Loucy (cell line): ENCODE data around the gene TMEM196.

ENCODE experiments used
- H2AFZ ChIP-seq: fragments of 200-600 bp; sonication (generic); 2 replicates; pipeline ENCODE4 v1.6.0; 2016; ENCODE audit warnings: antibody characterized with exemption, mild to moderate bottlenecking, low read length, moderate library complexity
- H3F3A ChIP-seq: fragments of 200-600 bp; 2 replicates; pipeline ENCODE4 v1.6.0; 2016; ENCODE audit warnings: antibody characterized with exemption, low read depth, mild to moderate bottlenecking
- H3K27me3 ChIP-seq: fragments of 200-600 bp; sonication (generic); 2 replicates; pipeline ENCODE4 v1.6.1; 2014; ENCODE audit warnings: low read length, mild to moderate bottlenecking; ENCODE audit not compliant: insufficient read depth, poor library complexity, severe bottlenecking
- H3K36me3 ChIP-seq: fragments of 200-600 bp; sonication (generic); 2 replicates; pipeline ENCODE4 v1.6.1; 2016; ENCODE audit warnings: low read length; ENCODE audit not compliant: insufficient read depth
- H3K4me1 ChIP-seq: fragments of 200-600 bp; sonication (generic); 2 replicates; pipeline ENCODE4 v1.5.1; 2014; ENCODE audit warnings: low read length, mild to moderate bottlenecking; ENCODE audit not compliant: insufficient read depth, poor library complexity, severe bottlenecking
- H3K4me2 ChIP-seq: fragments of 200-600 bp; sonication (generic); 2 replicates; pipeline ENCODE4 v1.6.0; 2014; ENCODE audit warnings: antibody characterized with exemption, low read length, low read depth, mild to moderate bottlenecking; ENCODE audit not compliant: poor library complexity, severe bottlenecking
- H3K4me3 ChIP-seq: fragments of 200-600 bp; sonication (generic); 2 replicates; pipeline ENCODE4 v1.5.1; 2014; ENCODE audit warnings: low read length, mild to moderate bottlenecking, mixed read lengths; ENCODE audit not compliant: poor library complexity, severe bottlenecking
- H3K79me2 ChIP-seq: fragments of 200-600 bp; sonication (generic); 2 replicates; pipeline ENCODE4 v1.6.1; 2014; ENCODE audit warnings: low read length; ENCODE audit not compliant: insufficient read depth
- H3K9ac ChIP-seq: fragments of 200-600 bp; sonication (generic); 2 replicates; pipeline ENCODE4 v1.6.0; 2014; ENCODE audit warnings: mild to moderate bottlenecking, low read depth, low read length, moderate library complexity; ENCODE audit not compliant: poor library complexity, severe bottlenecking
- H3K9me2 ChIP-seq: fragments of 200-600 bp; sonication (generic); replicated peaks from 2 replicates; pipeline ENCODE4 v1.6.1; 2016; ENCODE audit warnings: low read depth, low read length, mixed read lengths
- H3K9me3 ChIP-seq: fragments of 200-600 bp; sonication (generic); 2 replicates; pipeline ENCODE4 v1.6.1; 2014; ENCODE audit warnings: mild to moderate bottlenecking, antibody characterized with exemption, low read length, low read depth; ENCODE audit not compliant: insufficient read depth
- H4K20me1 ChIP-seq: fragments of 200-600 bp; sonication (generic); 2 replicates; pipeline ENCODE4 v1.6.0; 2014; ENCODE audit warnings: antibody characterized with exemption, low read length, mild to moderate bottlenecking; ENCODE audit not compliant: insufficient read depth, poor library complexity, severe bottlenecking
- EZH2phosphoT487 ChIP-seq: fragments of 200-600 bp; IDR thresholded peaks from 2 replicates; pipeline ENCODE4 v1.6.1; 2018; ENCODE audit warnings: antibody characterized with exemption, mild to moderate bottlenecking, moderate library complexity, borderline replicate concordance
- TF ChIP-seq, protein P1 (sequence below): fragments of 200-600 bp; sonication (generic); conservative IDR thresholded peaks from 2 replicates; pipeline ENCODE4 v1.5.1; 2014; ENCODE audit warnings: mild to moderate bottlenecking, antibody characterized with exemption, low read length

Gene TMEM196

DNA sequence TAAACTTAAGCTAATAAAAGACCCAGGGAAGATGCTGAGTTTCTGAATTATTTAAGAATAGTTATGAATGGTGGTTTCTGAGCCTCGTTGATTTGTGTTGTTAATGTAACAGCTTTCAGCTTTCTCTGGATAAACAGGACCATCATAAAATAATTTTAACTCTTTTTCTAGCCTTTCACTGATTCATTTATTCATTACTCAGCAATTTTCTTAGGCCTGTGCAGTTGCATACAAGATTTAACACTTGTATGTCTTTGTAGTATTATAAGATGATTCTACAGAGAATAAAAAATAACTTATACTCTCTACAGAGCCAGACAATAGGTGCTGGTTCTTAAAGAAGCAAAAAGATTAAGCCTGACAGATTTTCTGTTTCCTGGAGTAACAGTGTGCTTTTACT, 29.3 kb downstream of the TMEM196 start:
- no peak overlapping the region for H3K4me2 ChIP-seq
- TF ChIP-seq EZH2phosphoT487: no peak
- TF ChIP-seq, protein P1, sequence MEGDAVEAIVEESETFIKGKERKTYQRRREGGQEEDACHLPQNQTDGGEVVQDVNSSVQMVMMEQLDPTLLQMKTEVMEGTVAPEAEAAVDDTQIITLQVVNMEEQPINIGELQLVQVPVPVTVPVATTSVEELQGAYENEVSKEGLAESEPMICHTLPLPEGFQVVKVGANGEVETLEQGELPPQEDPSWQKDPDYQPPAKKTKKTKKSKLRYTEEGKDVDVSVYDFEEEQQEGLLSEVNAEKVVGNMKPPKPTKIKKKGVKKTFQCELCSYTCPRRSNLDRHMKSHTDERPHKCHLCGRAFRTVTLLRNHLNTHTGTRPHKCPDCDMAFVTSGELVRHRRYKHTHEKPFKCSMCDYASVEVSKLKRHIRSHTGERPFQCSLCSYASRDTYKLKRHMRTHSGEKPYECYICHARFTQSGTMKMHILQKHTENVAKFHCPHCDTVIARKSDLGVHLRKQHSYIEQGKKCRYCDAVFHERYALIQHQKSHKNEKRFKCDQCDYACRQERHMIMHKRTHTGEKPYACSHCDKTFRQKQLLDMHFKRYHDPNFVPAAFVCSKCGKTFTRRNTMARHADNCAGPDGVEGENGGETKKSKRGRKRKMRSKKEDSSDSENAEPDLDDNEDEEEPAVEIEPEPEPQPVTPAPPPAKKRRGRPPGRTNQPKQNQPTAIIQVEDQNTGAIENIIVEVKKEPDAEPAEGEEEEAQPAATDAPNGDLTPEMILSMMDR: no peak
- H3K4me3 ChIP-seq: no peak overlapping the region
- no peaks in the 10 kb centered on the region for H4K20me1 ChIP-seq
- no peaks in the 10 kb centered on the region for H3K9me3 ChIP-seq
- H3K27me3 ChIP-seq: no peaks in the 10 kb centered on the region
- H3K36me3 ChIP-seq: no peaks in the 10 kb centered on the region
- H2AFZ ChIP-seq: no peak overlapping the region
- H3K4me1 ChIP-seq: no peaks in the 10 kb centered on the region
- H3K9me2 ChIP-seq: no peaks in the 10 kb centered on the region
- H3K9ac ChIP-seq: no peak overlapping the region
- no peaks in the 10 kb centered on the region for H3K79me2 ChIP-seq
- no peaks in the 10 kb centered on the region for H3F3A ChIP-seq

DNA sequence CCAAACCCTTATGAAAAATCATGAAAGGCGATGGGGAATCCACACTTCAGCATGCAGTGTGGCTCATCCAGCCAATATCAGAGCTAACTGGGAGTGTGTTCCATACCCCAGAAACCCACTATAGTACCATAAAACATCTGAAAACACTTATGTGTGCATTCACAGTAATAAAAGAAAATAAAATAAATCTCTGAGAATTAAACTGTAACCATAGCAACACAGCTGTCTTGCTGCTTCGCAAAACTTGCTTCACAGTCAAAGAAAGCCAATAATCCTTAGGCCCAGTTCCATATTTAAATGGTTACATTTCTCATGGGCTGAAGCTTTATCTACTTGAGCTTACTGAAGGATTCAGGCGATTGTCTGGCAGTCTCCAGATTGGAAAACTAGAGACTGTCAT, 44.7 kb downstream of the TMEM196 start:
- no peak overlapping the region for H3K9ac ChIP-seq
- H3K9me3 ChIP-seq: no peaks in the 10 kb centered on the region
- no peak overlapping the region for H3K4me2 ChIP-seq
- no peaks in the 10 kb centered on the region for H3K36me3 ChIP-seq
- TF ChIP-seq, protein P1: no peak
- no peak for TF ChIP-seq EZH2phosphoT487
- no peaks in the 10 kb centered on the region for H3K27me3 ChIP-seq
- H3K9me2 ChIP-seq: no peaks in the 10 kb centered on the region
- no peaks in the 10 kb centered on the region for H3F3A ChIP-seq
- H2AFZ ChIP-seq: no peak overlapping the region
- H3K4me3 ChIP-seq: no peak overlapping the region
- H3K4me1 ChIP-seq: no peaks in the 10 kb centered on the region
- H4K20me1 ChIP-seq: no peaks in the 10 kb centered on the region
- H3K79me2 ChIP-seq: no peaks in the 10 kb centered on the region

DNA sequence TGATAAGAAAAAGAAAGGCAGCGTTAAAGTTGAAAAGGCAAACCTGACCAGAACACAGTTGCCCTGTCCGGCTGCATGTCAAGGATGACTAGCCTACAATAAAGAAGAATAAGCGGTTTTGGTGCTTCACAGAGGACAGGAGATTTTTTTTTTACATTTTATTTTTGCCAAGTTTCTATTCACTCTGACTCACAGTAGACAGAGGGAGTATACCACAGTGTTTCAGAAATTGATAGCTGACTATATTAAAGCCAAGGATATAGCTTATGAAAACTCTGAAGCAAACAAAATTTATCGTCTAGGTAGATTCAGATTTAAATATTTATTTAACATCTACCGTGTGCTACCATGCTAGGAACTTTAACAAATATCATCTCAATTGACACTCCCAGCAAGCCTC, 47.6 kb downstream of the TMEM196 start:
- no peaks in the 10 kb centered on the region for H3K4me1 ChIP-seq
- H3K36me3 ChIP-seq: no peaks in the 10 kb centered on the region
- H3F3A ChIP-seq: no peaks in the 10 kb centered on the region
- TF ChIP-seq EZH2phosphoT487: no peak
- TF ChIP-seq, protein P1: no peak
- H3K27me3 ChIP-seq: no peaks in the 10 kb centered on the region
- H3K4me3 ChIP-seq: no peak overlapping the region
- no peak overlapping the region for H3K4me2 ChIP-seq
- no peaks in the 10 kb centered on the region for H3K9me2 ChIP-seq
- H4K20me1 ChIP-seq: no peaks in the 10 kb centered on the region
- H3K9ac ChIP-seq: no peak overlapping the region
- H3K79me2 ChIP-seq: no peaks in the 10 kb centered on the region
- H3K9me3 ChIP-seq: no peaks in the 10 kb centered on the region
- no peak overlapping the region for H2AFZ ChIP-seq
